ENCODE measurements around the gene SMIM35.

SMIM35 gene

GRCh38 chr11:117993988-117994745, 92.6 kb downstream of the SMIM35 start:
- H2AFZ ChIP-seq (ENCODE audit: low read depth, low read length) = no peak overlapping the region

GRCh38 chr11:117992620-117993019, 94.1 kb downstream of the SMIM35 start:
- Histone ChIP-seq H3K9ac (ENCODE audit: low read length) (no peak overlapping the region), H3K4me3 (ENCODE audit: low read length) (peak overlapping the region; percentile 88; the same call in 1 of the 2 replicates), H3K27ac (ENCODE audit: low read length) (peak overlapping the region; percentile 93), H3K9me3 (ENCODE audit: insufficient read depth, low read length) (no peaks in the 10 kb centered on the region), H3K36me3 (replicated peaks; ENCODE audit: low read depth, low read length) (peaks cover 99% of the 10 kb centered on the region), H2AFZ (ENCODE audit: low read depth, low read length) (no peak overlapping the region), H3K79me2 (ENCODE audit: low read length) (peaks cover 96% of the 10 kb centered on the region), H3K27me3 (ENCODE audit: low read depth, low read length) (no peaks in the 10 kb centered on the region), H3K4me2 (ENCODE audit: low read length) (peak overlapping the region; percentile 99), H3K4me1 (ENCODE audit: low read length) (peaks cover 88% of the 10 kb centered on the region), H4K20me1 (ENCODE audit: insufficient read depth, low read length) (peaks cover 80% of the 10 kb centered on the region)
- TF ChIP-seq EZH2phosphoT487 (IDR thresholded peaks at IDR 0.05; ENCODE audit: low read depth) = no peak
- TF ChIP-seq CTCF (IDR thresholded peaks at IDR 0.05; ENCODE audit: low read depth, low read length) = no peak

More at GRCh38 chr11:117993988-117994745, 92.6 kb downstream of the SMIM35 start:
- peak overlapping the region; percentile 93 for H3K27ac ChIP-seq (ENCODE audit: low read length)
- no peak overlapping the region; the same call in 1 of the 2 replicates for H3K9ac ChIP-seq (ENCODE audit: low read length)
- H3K4me2 ChIP-seq (ENCODE audit: low read length) = peak overlapping the region; percentile 9
- H3K27me3 ChIP-seq (ENCODE audit: low read depth, low read length) = no peaks in the 10 kb centered on the region
- H3K79me2 ChIP-seq (ENCODE audit: low read length) = peaks cover 90% of the 10 kb centered on the region
- no peak overlapping the region for H3K4me3 ChIP-seq (ENCODE audit: low read length)
- peaks cover 95% of the 10 kb centered on the region for H3K36me3 ChIP-seq (replicated peaks; ENCODE audit: low read depth, low read length)
- TF ChIP-seq CTCF (IDR thresholded peaks at IDR 0.05; ENCODE audit: low read depth, low read length) (no peak), EZH2phosphoT487 (IDR thresholded peaks at IDR 0.05; ENCODE audit: low read depth) (no peak)
- no peaks in the 10 kb centered on the region for H3K9me3 ChIP-seq (ENCODE audit: insufficient read depth, low read length)
- H4K20me1 ChIP-seq (ENCODE audit: insufficient read depth, low read length) = peaks cover 69% of the 10 kb centered on the region
- peaks cover 100% of the 10 kb centered on the region for H3K4me1 ChIP-seq (ENCODE audit: low read length)

- Histone ChIP-seq H4K20me1 (ENCODE audit: insufficient read depth, low read length) (peaks cover 84% of the 10 kb centered on the region), H3K9ac (ENCODE audit: low read length) (no peak overlapping the region), H3K79me2 (ENCODE audit: low read length) (peaks cover 96% of the 10 kb centered on the region), H3K9me3 (ENCODE audit: insufficient read depth, low read length) (no peaks in the 10 kb centered on the region), H3K4me2 (ENCODE audit: low read length) (peak overlapping the region; percentile 99), H3K4me1 (ENCODE audit: low read length) (peaks cover 84% of the 10 kb centered on the region), H3K4me3 (ENCODE audit: low read length) (peak overlapping the region; percentile 88), H3K36me3 (replicated peaks; ENCODE audit: low read depth, low read length) (peaks cover 99% of the 10 kb centered on the region), H3K27me3 (ENCODE audit: low read depth, low read length) (no peaks in the 10 kb centered on the region), H3K27ac (ENCODE audit: low read length) (peak overlapping the region; percentile 93), H2AFZ (ENCODE audit: low read depth, low read length) (no peak overlapping the region)
- TF ChIP-seq EZH2phosphoT487 (IDR thresholded peaks at IDR 0.05; ENCODE audit: low read depth) = no peak
- TF ChIP-seq CTCF (IDR thresholded peaks at IDR 0.05; ENCODE audit: low read depth, low read length) = no peak
Observed at GRCh38 chr11:117992136-117992535, 94.6 kb downstream of the SMIM35 start.

DNA sequence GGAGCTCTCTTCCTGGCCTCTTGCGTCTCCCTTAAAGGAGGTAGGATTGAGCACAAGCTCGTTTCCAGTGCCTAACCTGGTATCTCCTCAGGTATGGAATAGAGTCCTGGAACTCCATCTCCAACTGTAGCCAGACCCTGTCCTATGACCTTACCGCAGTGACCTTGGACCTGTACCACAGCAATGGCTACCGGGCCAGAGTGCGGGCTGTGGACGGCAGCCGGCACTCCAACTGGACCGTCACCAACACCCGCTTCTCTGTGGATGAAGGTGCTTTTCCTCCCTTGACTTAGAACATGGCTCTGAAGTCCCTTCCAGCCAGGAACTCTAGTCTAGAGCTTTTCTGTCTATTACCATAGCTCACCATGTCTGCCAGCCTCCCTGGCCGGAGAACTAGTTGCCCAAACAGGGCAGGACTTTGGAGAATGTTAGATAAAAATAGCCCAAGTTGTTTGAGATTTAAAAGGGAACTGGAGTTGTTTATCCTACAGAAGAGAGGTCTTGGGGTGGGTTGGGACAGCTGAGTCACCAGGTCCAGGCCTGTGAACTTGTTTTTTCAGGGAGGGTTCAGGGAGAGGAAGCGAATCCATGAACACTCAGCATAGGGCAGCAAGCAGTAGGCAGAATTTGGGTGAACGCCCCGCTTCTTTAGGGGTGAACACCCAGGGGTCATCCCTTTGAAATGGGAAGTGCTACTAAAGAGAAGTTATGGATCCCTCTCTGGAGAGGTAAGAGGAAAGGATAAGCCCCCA, 97.2 kb downstream of the SMIM35 start:
- H3K9me3 ChIP-seq (ENCODE audit: insufficient read depth, low read length) = no peaks in the 10 kb centered on the region
- peaks cover 65% of the 10 kb centered on the region for H3K4me1 ChIP-seq (ENCODE audit: low read length)
- no peaks in the 10 kb centered on the region for H3K27me3 ChIP-seq (ENCODE audit: low read depth, low read length)
- peak overlapping the region; percentile 99 for H3K9ac ChIP-seq (ENCODE audit: low read length)
- H2AFZ ChIP-seq (ENCODE audit: low read depth, low read length) = no peak overlapping the region
- peak overlapping the region; percentile 99 for H3K4me2 ChIP-seq (ENCODE audit: low read length)
- peaks cover 88% of the 10 kb centered on the region for H3K36me3 ChIP-seq (replicated peaks; ENCODE audit: low read depth, low read length)
- TF ChIP-seq CTCF (IDR thresholded peaks at IDR 0.05; ENCODE audit: low read depth, low read length) (no peak), EZH2phosphoT487 (IDR thresholded peaks at IDR 0.05; ENCODE audit: low read depth) (no peak)
- peaks cover 100% of the 10 kb centered on the region for H3K79me2 ChIP-seq (ENCODE audit: low read length)
- peak overlapping the region; percentile 88 for H3K4me3 ChIP-seq (ENCODE audit: low read length)
- peaks cover 69% of the 10 kb centered on the region for H4K20me1 ChIP-seq (ENCODE audit: insufficient read depth, low read length)
- peak overlapping the region; percentile 93 for H3K27ac ChIP-seq (ENCODE audit: low read length)
